GM21447 (cell line): ENCODE data around the gene PIBF1.
"Not testable (repeated sequence)": the region's sequence is repeated elsewhere in the genome, so short reads cannot be mapped to it uniquely, and the experiment has no call there.

Experiments
- ATAC-seq: cut with Tn5 transposase; IDR thresholded peaks from one replicate; pipeline ENCODE4 v1.9.1; 2021; ENCODE audit not compliant: unreplicated experiment

The PIBF1 gene

GRCh38 chr13:73001971-73002370 is 220.0 kb downstream of the PIBF1 start:
- ATAC-seq: no peak

- ATAC-seq: no peak
Measured at GRCh38 chr13:73011751-73012150, 229.8 kb downstream of the PIBF1 start.

GRCh38 chr13:73015805-73016204 is 233.9 kb downstream of the PIBF1 start:
- no peak for ATAC-seq

- ATAC-seq: no peak
Measured at GRCh38 chr13:73018336-73018735, 236.4 kb downstream of the PIBF1 start.

GRCh38 chr13:73025217-73026012 is 243.5 kb downstream of the PIBF1 start:
- ATAC-seq: no peak

- ATAC-seq: no peak
Measured at GRCh38 chr13:73034901-73035300, 253.0 kb downstream of the PIBF1 start.

GRCh38 chr13:73035660-73036059 is 253.7 kb downstream of the PIBF1 start:
- no peak for ATAC-seq

GRCh38 chr13:73036566-73036965 is 254.6 kb downstream of the PIBF1 start:
- no peak for ATAC-seq

GRCh38 chr13:73038064-73038463 is 256.1 kb downstream of the PIBF1 start:
- no peak for ATAC-seq

GRCh38 chr13:73039201-73040108 is 257.5 kb downstream of the PIBF1 start:
- no peak for ATAC-seq

GRCh38 chr13:73040484-73040883 is 258.6 kb downstream of the PIBF1 start:
- no peak for ATAC-seq

- ATAC-seq: no peak
Measured at GRCh38 chr13:73040968-73041596, 259.1 kb downstream of the PIBF1 start.

GRCh38 chr13:73045031-73045430 is 263.1 kb downstream of the PIBF1 start:
- no peak for ATAC-seq

- not testable (repeated sequence) for ATAC-seq
Measured at GRCh38 chr13:73048615-73049014, 266.7 kb downstream of the PIBF1 start.

- no peak for ATAC-seq
Measured at GRCh38 chr13:73054712-73055111, 272.8 kb downstream of the PIBF1 start.

GRCh38 chr13:73055813-73056564 is 274.1 kb downstream of the PIBF1 start:
- no peak for ATAC-seq

- no peak for ATAC-seq
Measured at GRCh38 chr13:73056565-73056962, 274.6 kb downstream of the PIBF1 start.

GRCh38 chr13:73057284-73058063 is 275.5 kb downstream of the PIBF1 start:
- ATAC-seq: no peak

- no peak for ATAC-seq
Measured at GRCh38 chr13:73058064-73058313, 276.1 kb downstream of the PIBF1 start.

- ATAC-seq: peak; percentile 8
Measured at GRCh38 chr13:73058432-73058735, 276.5 kb downstream of the PIBF1 start.
